ENCODE data around the gene PPBP. TPM values are rescaled to one million over a fixed set of nuclear protein-coding genes. Genes with fewer than 3 reads are reported as not detected.

The PPBP gene
- polyA plus RNA-seq, 1 of the 3 experiments (the other 2 are of a cell fraction) = not detected

- POLR2A ChIA-PET = no interaction called here
- peaks cover 10% of the 10 kb centered on the region; the same call in 1 of the 2 replicates for H3K27me3 ChIP-seq (ENCODE audit: insufficient read depth)
- no peaks in the 10 kb centered on the region for H3F3A ChIP-seq (replicated peaks; ENCODE audit: insufficient read depth)
- H3K36me3 ChIP-seq (replicated peaks in 1 of 2; ENCODE audit: control insufficient read depth in 1 of 2, insufficient read depth in 2 of 2, low read length in 1 of 2) = no peaks in the 10 kb centered on the region
- no peak overlapping the region for H3K9ac ChIP-seq
- H3K27ac ChIP-seq (ENCODE audit: low read depth in 2 of 2, low read length in 1 of 2) = no peak overlapping the region
- no peaks in the 10 kb centered on the region for H4K20me1 ChIP-seq (ENCODE audit: insufficient read depth)
- no peaks in the 10 kb centered on the region for H3K79me2 ChIP-seq (ENCODE audit: insufficient read depth)
- H2AFZ ChIP-seq (ENCODE audit: low read depth) = no peak overlapping the region
- DNase-seq = no peak
- 0 out of 2 replicates have a peak, but pooled peaks cover 5% of the 10 kb centered on the region for H3K9me3 ChIP-seq
- no peak overlapping the region for H3K4me2 ChIP-seq
- H3K4me1 ChIP-seq (ENCODE audit: control insufficient read depth in 1 of 2, insufficient read depth in 2 of 2, low read depth in 1 of 2, low read length in 1 of 2) = no peaks in the 10 kb centered on the region
- H3K9me2 ChIP-seq = no peaks in the 10 kb centered on the region
- no peak for TF ChIP-seq RFX5 (IDR thresholded peaks at IDR 0.05; ENCODE audit: low read length)
- TF ChIP-seq FOXJ3 (CRISPR knock-in tag; IDR thresholded peaks at IDR 0.05) = no peak
- no peak for TF ChIP-seq GABPA (IDR thresholded peaks at IDR 0.05; ENCODE audit: low read depth)
- TF ChIP-seq TEAD4 (IDR thresholded peaks at IDR 0.05; ENCODE audit: borderline replicate concordance, insufficient read depth) = no peak
- TF ChIP-seq REST (IDR thresholded peaks at IDR 0.05; ENCODE audit: low read depth, low read length) = no peak
- no peak for TF ChIP-seq NFIC (IDR thresholded peaks at IDR 0.05; ENCODE audit: borderline replicate concordance)
- no peak for TF ChIP-seq TAF1 (IDR thresholded peaks at IDR 0.05; ENCODE audit: borderline replicate concordance, low read depth, low read length)
- TF ChIP-seq POLR2AphosphoS5 (IDR thresholded peaks at IDR 0.05; ENCODE audit: low read depth, low read length) = no peak
- no peak overlapping the region for H3K4me3 ChIP-seq (ENCODE audit: low read depth in 2 of 2, low read length in 1 of 2)
- CTCF ChIA-PET = no interaction called here
Measured at GRCh38 chr4:74032064-74032463, 44.1 kb upstream of the PPBP start.

- H3K9me2 ChIP-seq = no peaks in the 10 kb centered on the region
- ChIA-PET POLR2A (no interaction called here), CTCF (no interaction called here)
- H4K20me1 ChIP-seq (ENCODE audit: insufficient read depth) = no peaks in the 10 kb centered on the region
- H3K27me3 ChIP-seq (ENCODE audit: insufficient read depth) = peaks cover 8% of the 10 kb centered on the region; the same call in 1 of the 2 replicates
- H2AFZ ChIP-seq (ENCODE audit: low read depth) = no peak overlapping the region
- no peaks in the 10 kb centered on the region for H3K4me1 ChIP-seq (ENCODE audit: control insufficient read depth in 1 of 2, insufficient read depth in 2 of 2, low read depth in 1 of 2, low read length in 1 of 2)
- TF ChIP-seq GATA2 (CRISPR knock-in tag; IDR thresholded peaks at IDR 0.05) (no peak), MXI1 (IDR thresholded peaks at IDR 0.05; ENCODE audit: low read depth, low read length) (no peak), RCOR1 (IDR thresholded peaks at IDR 0.05; ENCODE audit: low read length) (no peak), GABPA (IDR thresholded peaks at IDR 0.05; ENCODE audit: low read depth) (no peak), ELF1 (IDR thresholded peaks at IDR 0.05) (no peak), EP300 (IDR thresholded peaks at IDR 0.05; ENCODE audit: borderline replicate concordance in 1 of 2, low read depth in 1 of 2, low read length in 1 of 2) (no peak), USF2 (IDR thresholded peaks at IDR 0.05; ENCODE audit: borderline replicate concordance, low read depth, low read length) (no peak), MAX (IDR thresholded peaks at IDR 0.05; ENCODE audit: low read depth) (no peak), CHD2 (IDR thresholded peaks at IDR 0.05; ENCODE audit: low read length, partially characterized antibody) (no peak), USF1 (IDR thresholded peaks at IDR 0.05; ENCODE audit: borderline replicate concordance, low read depth) (no peak), PBX3 (IDR thresholded peaks at IDR 0.05) (no peak)
- no peaks in the 10 kb centered on the region for H3K79me2 ChIP-seq (ENCODE audit: insufficient read depth)
- H3K9me3 ChIP-seq = 0 out of 2 replicates have a peak, but pooled peaks cover 5% of the 10 kb centered on the region
- no peaks in the 10 kb centered on the region for H3F3A ChIP-seq (replicated peaks; ENCODE audit: insufficient read depth)
- no peak overlapping the region for H3K4me2 ChIP-seq
- no peak overlapping the region for H3K9ac ChIP-seq
- H3K27ac ChIP-seq (ENCODE audit: low read depth in 2 of 2, low read length in 1 of 2) = no peak overlapping the region
- no peak for DNase-seq
- no peak overlapping the region for H3K4me3 ChIP-seq (ENCODE audit: low read depth in 2 of 2, low read length in 1 of 2)
- H3K36me3 ChIP-seq (replicated peaks in 1 of 2; ENCODE audit: control insufficient read depth in 1 of 2, insufficient read depth in 2 of 2, low read length in 1 of 2) = no peaks in the 10 kb centered on the region
Measured at GRCh38 chr4:74031576-74031975, 43.6 kb upstream of the PPBP start.
